ENCODE data around the gene ATP6AP1. TPM values are rescaled to one million over a fixed set of nuclear protein-coding genes. Genes with fewer than 3 reads are reported as not detected.

The ATP6AP1 gene
- total and polyA plus RNA-seq, 2 donors (not counting 3 experiments of a cell fraction or from before 2014, with no cell fraction given), result 145 to 322 TPM

- no peaks in the 10 kb centered on the region for H3K9me1 ChIP-seq (replicated peaks; ENCODE audit: control insufficient read depth, extremely low read depth, insufficient read depth, low read length)
- no peak overlapping the region for H2AFZ ChIP-seq (ENCODE audit: low read depth, low read length)
- H3K9ac ChIP-seq (replicated peaks; ENCODE audit: extremely low read depth, insufficient read depth, low read length), result no peak overlapping the region
- no peak overlapping the region for H3K4me3 ChIP-seq (replicated peaks in 1 of 3; ENCODE audit: insufficient read depth in 1 of 3, low read depth in 1 of 3, low read length in 3 of 3)
- CTCF ChIA-PET, result interaction anchor here (1.2 to 2.6 kb wide), 2 partner anchors 9 to 149 kb away, joined by 4 to 16 read pairs; partner anchors contain the start of gene FLNA
- dilution Hi-C loops (cut with MboI; ENCODE audit: extremely low pct_ligation_motif_present, low sequenced_read_pairs), result no loop called here
- no peaks in the 10 kb centered on the region for H3K27me3 ChIP-seq (ENCODE audit: control insufficient read depth in 2 of 2, insufficient read depth in 2 of 2, low read length in 2 of 2)
- FAIRE-seq (no peak), DNase-seq (ENCODE audit: low read depth, low spot score) (no peak)
- peaks cover 6% of the 10 kb centered on the region for H3K4me1 ChIP-seq (ENCODE audit: control insufficient read depth, extremely low read depth, insufficient read depth, low read length)
- no TSS peak for BruUV-seq (replicated peaks)
- no peaks in the 10 kb centered on the region for H3K9me3 ChIP-seq (replicated peaks; ENCODE audit: control insufficient read depth, insufficient read depth, low read length)
- H3K27ac ChIP-seq (ENCODE audit: insufficient read depth, low read depth, low read length), result no peak overlapping the region
- POLR2A ChIA-PET, result no interaction called here
- H3K36me3 ChIP-seq (ENCODE audit: control insufficient read depth in 2 of 2, extremely low read depth in 1 of 2, insufficient read depth in 2 of 2, low read length in 2 of 2), result no peaks in the 10 kb centered on the region
- intact Hi-C loops (cut with micrococcal nuclease), result no loop called here
- H3K4me2 ChIP-seq (ENCODE audit: insufficient read depth, low read length), result no peak overlapping the region
- H4K20me1 ChIP-seq (replicated peaks; ENCODE audit: control insufficient read depth, extremely low read depth, insufficient read depth, low read length), result no peaks in the 10 kb centered on the region
- no peak for TF ChIP-seq CTCF (IDR thresholded peaks at IDR 0.05; ENCODE audit: extremely low read depth in 1 of 2, insufficient read depth in 1 of 2, low read depth in 1 of 2, low read length in 2 of 2)
- no peak for TF ChIP-seq GATA2 (IDR thresholded peaks at IDR 0.05; ENCODE audit: insufficient read depth, insufficient read length, low read depth, low read length)
- no peak for TF ChIP-seq MAX (IDR thresholded peaks at IDR 0.05; ENCODE audit: insufficient read depth, insufficient read length)
- no peak for TF ChIP-seq POLR2AphosphoS5 (IDR thresholded peaks at IDR 0.05; ENCODE audit: insufficient read depth, low read depth, low read length)
- no peak for TF ChIP-seq EZH2 (IDR thresholded peaks at IDR 0.05; ENCODE audit: borderline replicate concordance, low read depth, low read length, severe bottlenecking)
- TF ChIP-seq MYC (IDR thresholded peaks at IDR 0.05; ENCODE audit: low read depth, low read length), result no peak
- TF ChIP-seq JUN (IDR thresholded peaks at IDR 0.05; ENCODE audit: borderline replicate concordance, insufficient read depth, insufficient read length, low read depth), result no peak
- TF ChIP-seq POLR2A (IDR thresholded peaks at IDR 0.05; ENCODE audit: low read depth, low read length), result no peak
- no peak for TF ChIP-seq FOS (IDR thresholded peaks at IDR 0.05; ENCODE audit: borderline replicate concordance, insufficient read depth, low read length)
- H3K79me2 ChIP-seq (ENCODE audit: control insufficient read depth, insufficient read depth, low read length), result peaks cover 17% of the 10 kb centered on the region
These were observed 45.9 kb upstream of the ATP6AP1 start for GRCh38 chrX:154382483-154383069.
